Activated CD4-positive, alpha-beta T cell treated with anti-CD3 and anti-CD28 coated beads, Interleukin-2, amount 10 ng/mL, durations not matched to agents 24 days and 14 days (primary cell): ENCODE measurements around the gene CLGN. TPM values are rescaled to one million over a fixed set of nuclear protein-coding genes. Genes with fewer than 3 reads are reported as not detected.
"Not testable (repeated sequence)": the region's sequence is repeated elsewhere in the genome, so short reads cannot be mapped to it uniquely, and the experiment has no call there.

Source experiments
- DNase-seq: peaks from one replicate; pipeline ENCODE4 v3.0.0; 2022
- H3K27ac Mint-ChIP-seq: one replicate; pipeline ENCODE4 v1.8.0; 2022; ENCODE audit warnings: mild to moderate bottlenecking, mixed read lengths
- H3K27me3 Mint-ChIP-seq: one replicate; pipeline ENCODE4 v1.8.0; 2022; ENCODE audit warnings: mixed read lengths
- H3K36me3 Mint-ChIP-seq: one replicate; pipeline ENCODE4 v1.8.0; 2022; ENCODE audit warnings: low read depth, mild to moderate bottlenecking, mixed read lengths
- H3K4me1 Mint-ChIP-seq: one replicate; pipeline ENCODE4 v1.8.0; 2021; ENCODE audit warnings: mixed read lengths
- H3K4me3 Mint-ChIP-seq: one replicate; pipeline ENCODE4 v1.8.0; 2022; ENCODE audit warnings: mild to moderate bottlenecking, moderate library complexity, mixed read lengths
- H3K9me3 Mint-ChIP-seq: one replicate; pipeline ENCODE4 v1.8.0; 2021; ENCODE audit warnings: mixed read lengths
- intact Hi-C: fragments of 100-400 bp; cut with micrococcal nuclease; formaldehyde crosslinking; loops from one replicate; pipeline ENCODE4 v1.15.1; 2023
- total RNA-seq: library from RNA; stranded (reverse); gene quantifications from 2 replicates; pipeline ENCODE4 v1.2.3, GENCODE V29; 2022

The CLGN gene
- total RNA-seq, 1 donor from 2014 or later = not detected

- no peak overlapping the region for H3K4me3 Mint-ChIP-seq
- H3K4me1 Mint-ChIP-seq = peaks cover 4% of the 10 kb centered on the region
- peaks cover 48% of the 10 kb centered on the region for H3K27me3 Mint-ChIP-seq
- no peak for DNase-seq
- intact Hi-C loops = no loop called here
- no peaks in the 10 kb centered on the region for H3K36me3 Mint-ChIP-seq
- H3K9me3 Mint-ChIP-seq = no peaks in the 10 kb centered on the region
- H3K27ac Mint-ChIP-seq = no peak overlapping the region
Measured at GRCh38 chr4:140423106-140423505, 4.3 kb downstream of the CLGN start.

DNA sequence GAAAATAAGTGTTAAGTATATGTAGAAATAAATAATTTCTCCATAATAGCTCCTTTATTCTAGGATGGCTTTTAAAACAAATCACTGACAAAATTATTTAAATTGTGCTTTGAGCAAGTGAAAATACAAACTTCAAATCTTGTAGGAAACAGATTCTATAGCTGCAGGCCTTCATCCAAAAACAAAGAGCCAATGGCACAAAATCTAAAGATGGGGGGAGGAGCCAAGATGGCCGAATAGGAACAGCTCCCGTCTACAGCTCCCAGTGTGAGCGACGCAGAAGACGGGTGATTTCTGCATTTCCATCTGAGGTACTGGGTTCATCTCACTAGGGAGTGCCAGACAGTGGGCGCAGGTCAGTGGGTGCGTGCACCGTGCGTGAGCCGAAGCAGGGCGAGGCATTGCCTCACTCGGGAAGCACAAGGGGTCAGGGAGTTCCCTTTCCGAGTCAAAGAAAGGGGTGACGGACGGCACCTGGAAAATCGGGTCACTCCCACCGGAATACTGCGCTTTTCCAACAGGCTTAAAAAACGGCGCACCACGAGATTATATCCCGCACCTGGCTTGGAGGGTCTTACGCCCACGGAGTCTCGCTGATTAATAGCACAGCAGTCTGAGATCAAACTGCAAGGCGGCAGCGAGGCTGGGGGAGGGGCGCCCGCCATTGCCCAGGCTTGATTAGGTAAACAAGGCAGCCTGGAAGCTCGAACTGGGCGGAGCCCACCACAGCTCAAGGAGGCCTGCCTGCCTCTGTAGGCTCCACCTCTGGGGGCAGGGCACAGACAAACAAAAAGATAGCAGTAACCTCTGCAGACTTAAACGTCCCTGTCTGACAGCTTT is 14.1 kb downstream of the CLGN start:
- H3K36me3 Mint-ChIP-seq, intact Hi-C loops, H3K27me3 Mint-ChIP-seq, H3K4me3 Mint-ChIP-seq, H3K27ac Mint-ChIP-seq, DNase-seq, H3K4me1 Mint-ChIP-seq, H3K9me3 Mint-ChIP-seq: not testable (repeated sequence)

DNA sequence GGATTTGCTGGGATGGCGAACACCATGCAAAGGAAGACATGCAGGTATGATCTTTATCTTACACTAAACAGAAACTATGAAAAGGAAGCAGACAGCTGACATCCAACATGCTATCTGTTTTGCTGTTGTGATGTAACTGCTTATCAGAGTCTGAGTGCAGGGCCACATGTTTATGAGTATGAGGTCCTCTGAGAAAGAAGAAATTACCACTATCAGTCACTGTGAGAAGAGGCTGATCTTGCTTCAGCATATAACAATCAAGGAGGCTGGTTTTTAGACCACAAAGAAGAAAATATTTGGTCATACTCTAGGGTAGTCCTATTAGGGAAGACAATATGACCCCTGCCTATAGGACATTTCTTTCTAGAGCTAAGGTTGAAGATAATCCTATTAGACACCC is 18.5 kb downstream of the CLGN start:
- Mint-ChIP-seq H3K36me3 (no peaks in the 10 kb centered on the region), H3K27ac (no peak overlapping the region), H3K27me3 (peaks cover 17% of the 10 kb centered on the region), H3K4me1 (no peaks in the 10 kb centered on the region), H3K9me3 (no peaks in the 10 kb centered on the region), H3K4me3 (no peak overlapping the region)
- intact Hi-C loops = no loop called here
- no peak for DNase-seq

DNA sequence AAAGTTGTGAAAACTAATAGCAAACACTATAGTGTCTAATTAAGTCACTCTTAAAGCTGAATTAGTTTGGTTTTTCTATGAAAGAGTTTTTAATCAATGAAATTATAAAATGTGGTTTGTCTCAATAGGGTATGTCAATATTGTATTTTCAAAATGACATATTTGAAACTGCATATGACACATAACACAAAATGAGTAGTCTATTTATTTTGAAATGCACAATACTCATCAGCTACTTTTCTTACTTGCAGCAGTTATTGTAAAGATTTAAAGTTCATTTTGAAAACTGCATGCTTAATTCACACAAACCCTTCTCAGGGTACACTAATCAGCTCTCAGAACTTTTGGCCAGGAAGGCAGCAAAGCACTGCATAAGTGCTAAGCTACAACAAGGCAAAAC is 21.2 kb downstream of the CLGN start:
- peaks cover 13% of the 10 kb centered on the region for H3K27me3 Mint-ChIP-seq
- intact Hi-C loops = no loop called here

GRCh38 chr4:140400111-140400510 is 27.3 kb downstream of the CLGN start:
- no peak overlapping the region for H3K4me3 Mint-ChIP-seq
- H3K4me1 Mint-ChIP-seq = no peaks in the 10 kb centered on the region
- H3K9me3 Mint-ChIP-seq = no peaks in the 10 kb centered on the region
- no peak overlapping the region for H3K27ac Mint-ChIP-seq
- no peak for DNase-seq
- H3K36me3 Mint-ChIP-seq = no peaks in the 10 kb centered on the region
- H3K27me3 Mint-ChIP-seq = peaks cover 20% of the 10 kb centered on the region
- intact Hi-C loops = no loop called here

More for the DNA sequence above, 21.2 kb downstream of the CLGN start:
- H3K36me3 Mint-ChIP-seq = no peaks in the 10 kb centered on the region
- H3K4me1 Mint-ChIP-seq = no peaks in the 10 kb centered on the region
- H3K27ac Mint-ChIP-seq = no peak overlapping the region
- no peak overlapping the region for H3K4me3 Mint-ChIP-seq
- DNase-seq = no peak
- H3K9me3 Mint-ChIP-seq = no peaks in the 10 kb centered on the region

GRCh38 chr4:140395668-140396067 is 31.8 kb downstream of the CLGN start:
- no peak overlapping the region for H3K4me3 Mint-ChIP-seq
- no peak overlapping the region for H3K27ac Mint-ChIP-seq
- H3K9me3 Mint-ChIP-seq = no peaks in the 10 kb centered on the region
- DNase-seq = no peak
- H3K4me1 Mint-ChIP-seq = no peaks in the 10 kb centered on the region
- peaks cover 27% of the 10 kb centered on the region for H3K27me3 Mint-ChIP-seq
- no peaks in the 10 kb centered on the region for H3K36me3 Mint-ChIP-seq
- intact Hi-C loops = no loop called here

GRCh38 chr4:140388015-140388414 is 39.4 kb downstream of the CLGN start:
- intact Hi-C loops = no loop called here
- no peak overlapping the region for H3K27ac Mint-ChIP-seq
- H3K36me3 Mint-ChIP-seq = no peaks in the 10 kb centered on the region
- no peak for DNase-seq
- H3K4me1 Mint-ChIP-seq = no peaks in the 10 kb centered on the region
- no peaks in the 10 kb centered on the region for H3K9me3 Mint-ChIP-seq
- peaks cover 17% of the 10 kb centered on the region for H3K27me3 Mint-ChIP-seq
- no peak overlapping the region for H3K4me3 Mint-ChIP-seq

- Mint-ChIP-seq H3K27ac (no peak overlapping the region), H3K27me3 (peaks cover 4% of the 10 kb centered on the region), H3K4me1 (no peaks in the 10 kb centered on the region)
Measured at GRCh38 chr4:140382732-140383131, 44.7 kb downstream of the CLGN start.

DNA sequence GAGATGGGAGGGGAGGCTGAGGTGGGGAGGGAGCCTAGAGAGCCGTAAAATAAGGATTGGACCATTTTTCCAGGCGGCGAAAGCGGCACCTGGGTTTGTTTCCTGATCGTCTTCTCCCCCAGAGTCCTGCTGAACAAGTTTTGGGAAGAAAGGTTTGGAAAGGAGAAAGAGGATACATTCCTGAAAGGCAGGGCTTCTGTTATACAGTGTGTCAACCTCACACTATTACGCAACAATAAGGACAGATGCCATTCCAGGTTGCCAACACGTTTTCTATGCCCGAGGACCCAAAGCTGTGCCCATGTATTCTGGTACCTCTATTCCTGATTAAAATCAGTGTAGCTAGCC is 53.3 kb downstream of the CLGN start:
- Mint-ChIP-seq H3K4me1 (peaks cover 24% of the 10 kb centered on the region), H3K27ac (peak overlapping the region; percentile 65), H3K27me3 (no peaks in the 10 kb centered on the region), H3K9me3 (no peaks in the 10 kb centered on the region), H3K4me3 (no peak overlapping the region), H3K36me3 (peaks cover 2% of the 10 kb centered on the region)
- DNase-seq = no peak
- intact Hi-C loops = loop anchor here (2.0 to 10.0 kb wide), 5 partner anchors 217 to 919 kb away; partner anchors contain the start of genes RAB33B and SETD7

More at GRCh38 chr4:140382732-140383131, 44.7 kb downstream of the CLGN start:
- Mint-ChIP-seq H3K4me3 (no peak overlapping the region), H3K36me3 (peaks cover 8% of the 10 kb centered on the region), H3K9me3 (no peaks in the 10 kb centered on the region)
- no peak for DNase-seq
- intact Hi-C loops = no loop called here

GRCh38 chr4:140373328-140374129 is 53.9 kb downstream of the CLGN start, which contains the start of gene SCOC:
SCOC (plus strand) TSS chr4:140373646; CDS start chr4:140379171, 5,525 bp downstream.
- intact Hi-C loops = loop anchor here (1.0 to 10.0 kb wide), 6 partner anchors 151 to 919 kb away; partner anchors contain the start of genes ELMOD2, RAB33B and SETD7
- H3K9me3 Mint-ChIP-seq = no peaks in the 10 kb centered on the region
- H3K4me1 Mint-ChIP-seq = peaks cover 24% of the 10 kb centered on the region
- peak; percentile 99 for DNase-seq
- no peaks in the 10 kb centered on the region for H3K36me3 Mint-ChIP-seq
- no peaks in the 10 kb centered on the region for H3K27me3 Mint-ChIP-seq
- H3K27ac Mint-ChIP-seq = peak within 1 kb of the TSS; percentile 65
- H3K4me3 Mint-ChIP-seq = no peak within 1 kb of the TSS

DNA sequence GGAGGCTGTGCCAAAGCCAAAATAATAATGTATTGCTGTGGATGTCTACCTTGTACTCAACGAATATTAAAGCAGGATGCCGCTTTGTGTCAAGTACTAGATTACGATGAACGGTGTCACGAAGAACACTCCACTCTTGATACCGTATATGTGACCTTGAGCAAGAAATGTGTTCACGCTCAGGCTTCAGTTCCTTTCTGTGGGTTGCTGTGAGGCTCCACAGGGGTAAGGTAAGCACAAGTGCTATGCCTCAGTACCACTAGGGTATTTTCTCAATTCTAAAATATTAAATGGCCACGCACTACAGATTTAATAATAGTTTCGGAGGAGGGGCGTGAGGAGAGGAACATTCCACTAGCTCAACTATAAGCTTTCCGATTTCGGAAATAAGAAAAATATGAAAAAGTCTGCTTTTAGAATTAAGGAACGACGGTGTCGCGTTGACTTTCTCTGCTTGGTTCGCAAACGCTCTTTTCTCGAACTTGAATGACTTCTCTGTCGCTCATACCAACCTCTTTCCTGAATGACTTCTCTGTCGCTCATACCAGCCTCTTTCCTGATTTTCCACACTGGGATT is 54.6 kb downstream of the CLGN start:
- Mint-ChIP-seq H3K27me3 (peaks cover 1% of the 10 kb centered on the region), H3K4me1 (peaks cover 24% of the 10 kb centered on the region), H3K9me3 (no peaks in the 10 kb centered on the region), H3K36me3 (no peaks in the 10 kb centered on the region), H3K27ac (no peak overlapping the region), H3K4me3 (no peak overlapping the region)
- intact Hi-C loops = loop anchor here (1.0 to 10.0 kb wide), 5 partner anchors 151 to 918 kb away; partner anchors contain the start of genes ELMOD2 and RAB33B
- peak; percentile 81 for DNase-seq

GRCh38 chr4:140368686-140369085 is 58.8 kb downstream of the CLGN start:
- peaks cover 7% of the 10 kb centered on the region for H3K4me1 Mint-ChIP-seq
- H3K36me3 Mint-ChIP-seq = no peaks in the 10 kb centered on the region
- no peaks in the 10 kb centered on the region for H3K9me3 Mint-ChIP-seq
- no peak for DNase-seq
- H3K27ac Mint-ChIP-seq = no peak overlapping the region
- intact Hi-C loops = loop anchor here (10.0 kb wide), 1 partner anchor 634 kb away; no protein-coding TSS in a partner anchor
- peaks cover 5% of the 10 kb centered on the region for H3K27me3 Mint-ChIP-seq
- no peak overlapping the region for H3K4me3 Mint-ChIP-seq

DNA sequence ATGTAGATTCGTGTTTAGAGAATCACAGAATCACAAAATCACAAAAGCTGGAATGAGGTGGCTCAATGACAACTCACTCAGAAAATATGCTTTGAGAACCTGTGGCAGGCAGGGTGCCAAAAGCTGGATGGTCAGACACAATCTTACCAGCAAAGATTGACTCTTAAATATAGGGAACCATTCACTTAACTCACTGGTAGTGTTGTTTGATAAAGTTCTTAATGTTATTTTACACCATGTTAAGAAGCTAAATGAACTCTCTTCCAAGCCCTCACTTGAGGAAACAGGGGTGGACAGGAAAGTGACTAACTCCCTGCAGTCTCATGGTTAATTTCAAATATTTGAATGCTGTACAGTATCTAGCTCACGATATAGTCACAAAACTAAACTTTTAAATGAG is 59.7 kb downstream of the CLGN start:
- intact Hi-C loops = loop anchor here (10.0 kb wide), 1 partner anchor 633 kb away; no protein-coding TSS in a partner anchor
- Mint-ChIP-seq H3K9me3 (no peaks in the 10 kb centered on the region), H3K36me3 (no peaks in the 10 kb centered on the region), H3K27ac (no peak overlapping the region), H3K4me3 (no peak overlapping the region), H3K4me1 (peaks cover 7% of the 10 kb centered on the region), H3K27me3 (peaks cover 5% of the 10 kb centered on the region)
- DNase-seq = no peak
